BLaER1 treated with 17β-estradiol and CSF1 and Interleukin-3, amounts not matched to agents 10 nM and 100 nM (cell line): ENCODE measurements around the gene DTX4.

Experiments
- H3K27ac ChIP-seq, 11 experiments: shearing (Covaris generic); formaldehyde crosslinking; 2 replicates each; pipeline ENCODE4 v1.8.1; 2022
- H3K27me3 ChIP-seq, 11 experiments: shearing (Covaris generic); formaldehyde crosslinking; 2 replicates each; pipeline ENCODE4 v1.8.1; 2022
- H3K36me3 ChIP-seq, 11 experiments: shearing (Covaris generic); formaldehyde crosslinking; 2 replicates each; pipeline ENCODE4 v1.8.1; 2022
- H3K4me1 ChIP-seq, 10 experiments: shearing (Covaris generic); formaldehyde crosslinking; 2 replicates each; pipeline ENCODE4 v1.8.1; 2022
- H3K4me2 ChIP-seq, 11 experiments: shearing (Covaris generic); formaldehyde crosslinking; 2 replicates each; pipeline ENCODE4 v1.8.1; 2022
- H3K4me3 ChIP-seq, 10 experiments: shearing (Covaris generic); formaldehyde crosslinking; 2 replicates each; pipeline ENCODE4 v1.8.1; 2022
- H3K9ac ChIP-seq, 11 experiments: shearing (Covaris generic); formaldehyde crosslinking; 2 replicates each; pipeline ENCODE4 v1.8.1; 2022
- H3K9me3 ChIP-seq, 11 experiments: shearing (Covaris generic); formaldehyde crosslinking; replicated peaks in 1 of 11; 2 replicates each; pipeline ENCODE4 v1.8.1; 2022
- H4K20me1 ChIP-seq, 11 experiments: shearing (Covaris generic); formaldehyde crosslinking; 2 replicates each; pipeline ENCODE4 v1.8.1; 2022
- Cebpa-rat ChIP-seq, 11 experiments: shearing (Covaris generic); IDR thresholded peaks; 2 replicates each; pipeline ENCODE4 v1.8.1; 2022

The DTX4 gene

DNA sequence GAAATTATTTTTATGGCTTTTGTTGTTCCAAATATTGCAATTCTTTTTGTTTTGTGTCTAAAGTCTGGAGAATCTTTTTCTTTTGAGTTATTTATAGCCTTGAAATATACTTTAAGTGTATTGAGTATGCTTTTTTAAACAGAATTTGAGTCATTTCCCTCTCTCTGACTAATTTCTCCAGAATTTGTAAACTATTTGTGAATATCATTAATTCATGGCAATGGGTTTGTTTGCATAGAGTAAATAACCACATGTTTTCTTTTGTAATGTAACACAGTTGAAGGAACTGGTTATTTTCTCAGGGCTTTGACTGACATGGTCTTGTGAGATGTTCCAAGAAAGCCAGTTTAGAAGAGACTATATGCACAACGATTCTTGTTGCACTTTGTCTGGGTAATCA lies 71.7 kb downstream of the DTX4 start:
- Histone ChIP-seq H3K27me3 (no peaks in the 10 kb centered on the region), H3K4me3 (no peak overlapping the region), H3K4me2 (no peak overlapping the region)

DNA sequence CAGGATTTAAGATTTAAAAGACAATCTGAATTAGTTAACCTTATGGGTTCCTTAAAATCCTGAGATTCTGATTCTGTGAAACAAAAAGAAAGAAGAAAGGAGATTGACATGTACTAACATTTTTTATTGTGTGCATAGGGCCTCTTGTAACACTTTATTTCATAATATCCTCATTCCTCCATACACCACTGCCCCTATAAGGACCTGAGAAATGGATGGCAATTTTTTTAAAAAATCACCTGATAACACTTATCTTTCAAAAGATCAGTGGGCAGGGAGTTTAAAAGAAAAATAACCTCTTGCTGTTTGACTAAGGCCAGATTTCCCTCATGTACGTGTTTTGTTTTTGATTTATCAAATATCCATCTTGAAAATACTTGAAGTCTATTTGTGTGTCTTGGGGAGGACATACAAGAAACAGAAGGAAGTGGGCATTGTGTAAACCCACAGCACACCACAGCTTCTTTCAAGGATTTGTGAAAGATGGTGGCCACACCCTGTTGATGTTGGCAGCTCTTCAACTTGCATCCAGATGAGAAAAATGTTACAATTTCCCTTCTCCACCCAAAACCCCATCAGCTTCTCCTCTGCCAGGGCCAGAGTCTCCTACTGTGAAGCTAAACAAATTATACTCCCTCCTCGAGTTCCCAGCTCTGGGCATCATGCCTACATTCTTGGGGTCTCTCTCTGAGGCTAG lies 75.7 kb downstream of the DTX4 start:
- peaks cover 0 to 55% (median 16%) of the 10 kb centered on the region in 11 experiments; a peak in 12 of 22 replicates for H3K9me3 ChIP-seq
- TF ChIP-seq Cebpa-rat (IDR thresholded peaks at IDR 0.05): peak in 8 of 11 experiments; percentile 5 to 89 (median 80); a peak in 10 of 22 replicates
- 0 out of 22 replicates have a peak, but pooled peaks cover 0 to 5% (median 0%) of the 10 kb centered on the region in 11 experiments for H3K36me3 ChIP-seq
- no peaks in the 10 kb centered on the region for H4K20me1 ChIP-seq
- no peaks in the 10 kb centered on the region for H3K27me3 ChIP-seq
- H3K4me2 ChIP-seq: peak overlapping the region in 9 of 11 experiments; percentile 10 to 79 (median 62); a peak in 17 of 22 replicates
- H3K9ac ChIP-seq: peak overlapping the region in 7 of 11 experiments; percentile 17 to 75 (median 59); a peak in 12 of 22 replicates
- H3K27ac ChIP-seq: peak overlapping the region in 9 of 11 experiments; percentile 16 to 91 (median 83); a peak in 17 of 22 replicates
- H3K4me1 ChIP-seq: peaks cover 0 to 66% (median 39%) of the 10 kb centered on the region in 10 experiments; a peak in 15 of 20 replicates
- peak overlapping the region in 3 of 10 experiments; percentile 2 to 28 (median 15); a peak in 2 of 20 replicates for H3K4me3 ChIP-seq

More for the DNA sequence above, 71.7 kb downstream of the DTX4 start:
- H3K36me3 ChIP-seq: peaks cover 0 to 6% (median 0%) of the 10 kb centered on the region in 11 experiments; a peak in 1 of 22 replicates
- peaks cover 0 to 36% (median 25%) of the 10 kb centered on the region in 10 experiments; a peak in 15 of 20 replicates for H3K4me1 ChIP-seq
- no peak overlapping the region for H3K9ac ChIP-seq
- TF ChIP-seq Cebpa-rat (IDR thresholded peaks at IDR 0.05): no peak
- no peak overlapping the region for H3K27ac ChIP-seq
- H4K20me1 ChIP-seq: no peaks in the 10 kb centered on the region
- H3K9me3 ChIP-seq: peaks cover 38 to 77% (median 53%) of the 10 kb centered on the region in 11 experiments

DNA sequence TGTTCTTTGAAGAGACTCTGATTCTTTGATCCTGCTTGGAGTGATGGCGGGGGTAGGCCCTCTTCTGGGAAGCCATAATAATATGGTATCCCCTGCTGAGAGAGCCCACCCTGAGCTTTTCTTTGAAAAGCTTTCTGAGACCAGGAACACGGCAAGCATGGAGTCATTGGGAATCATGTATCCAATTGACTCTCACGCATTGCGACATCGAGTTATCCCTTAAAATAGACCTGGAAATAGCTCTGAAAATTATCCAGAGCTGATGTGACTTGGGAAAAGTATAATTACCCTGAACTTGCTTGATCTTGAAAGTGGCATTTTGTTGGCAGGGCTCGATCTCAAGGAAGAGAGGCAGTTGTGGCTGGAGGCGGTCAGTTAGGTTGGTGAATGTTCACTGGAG lies 77.6 kb downstream of the DTX4 start:
- peak in 5 of 11 experiments; percentile 16 to 67 (median 41); a peak in 4 of 22 replicates for TF ChIP-seq Cebpa-rat (IDR thresholded peaks at IDR 0.05)
- no peaks in the 10 kb centered on the region for H3K27me3 ChIP-seq

GRCh38 chr11:59253001-59253400 lies 81.1 kb downstream of the DTX4 start:
- H3K4me3 ChIP-seq: no peak overlapping the region
- peak overlapping the region in 1 of 11 experiments; percentile 67; a peak in 1 of 22 replicates for H3K4me2 ChIP-seq
- H3K9me3 ChIP-seq: peaks cover 0 to 23% (median 0%) of the 10 kb centered on the region in 11 experiments; a peak in 3 of 22 replicates
- no peaks in the 10 kb centered on the region for H3K27me3 ChIP-seq
- H3K36me3 ChIP-seq: no peaks in the 10 kb centered on the region
- no peaks in the 10 kb centered on the region for H4K20me1 ChIP-seq
- H3K4me1 ChIP-seq: peaks cover 6 to 78% (median 39%) of the 10 kb centered on the region in 10 experiments; a peak in 19 of 20 replicates
- H3K9ac ChIP-seq: no peak overlapping the region
- TF ChIP-seq Cebpa-rat (IDR thresholded peaks at IDR 0.05): no peak
- H3K27ac ChIP-seq: peak overlapping the region in 2 of 11 experiments; percentile 60 to 74; a peak in 2 of 22 replicates

More for the DNA sequence above, 77.6 kb downstream of the DTX4 start:
- 0 out of 22 replicates have a peak, but pooled peaks cover 0 to 4% (median 0%) of the 10 kb centered on the region in 11 experiments for H3K36me3 ChIP-seq
- H3K4me3 ChIP-seq: no peak overlapping the region
- peak overlapping the region in 7 of 11 experiments; percentile 2 to 91 (median 83); a peak in 12 of 22 replicates for H3K27ac ChIP-seq
- peak overlapping the region in 6 of 11 experiments; percentile 56 to 79 (median 72); a peak in 11 of 22 replicates for H3K4me2 ChIP-seq
- peaks cover 6 to 80% (median 48%) of the 10 kb centered on the region in 10 experiments; a peak in 19 of 20 replicates for H3K4me1 ChIP-seq
- H4K20me1 ChIP-seq: no peaks in the 10 kb centered on the region
- H3K9ac ChIP-seq: no peak overlapping the region; a peak in 1 of 22 replicates
- H3K9me3 ChIP-seq: peaks cover 0 to 42% (median 8%) of the 10 kb centered on the region in 11 experiments; a peak in 11 of 22 replicates

DNA sequence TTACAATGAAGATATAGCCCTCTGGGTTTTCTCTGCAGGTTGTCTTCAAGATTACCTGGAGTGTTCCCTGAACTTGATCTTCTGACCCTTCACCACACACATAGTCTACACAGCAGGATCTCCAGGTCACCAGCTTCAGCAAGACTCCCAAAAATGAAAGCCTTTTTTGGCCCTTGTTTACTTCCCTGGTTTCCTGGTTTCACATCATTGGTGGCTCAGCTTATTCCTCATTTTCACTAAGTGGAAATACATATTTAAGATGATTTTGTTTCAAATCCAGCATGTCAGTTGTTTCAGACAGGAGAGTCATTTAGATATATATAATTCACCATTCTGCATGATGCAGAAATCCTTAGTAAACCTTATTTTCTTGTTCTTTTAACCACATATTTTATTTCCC lies 82.4 kb downstream of the DTX4 start:
- Histone ChIP-seq H3K27me3 (no peaks in the 10 kb centered on the region), H3K9ac (peak overlapping the region in 6 of 11 experiments; percentile 14 to 57 (median 42); a peak in 9 of 22 replicates), H3K4me2 (peak overlapping the region; percentile 8 to 67 (median 49); a peak in 17 of 22 replicates), H3K36me3 (no peaks in the 10 kb centered on the region), H4K20me1 (no peaks in the 10 kb centered on the region), H3K9me3 (peaks cover 0 to 21% (median 0%) of the 10 kb centered on the region in 11 experiments; a peak in 3 of 22 replicates), H3K4me3 (no peak overlapping the region), H3K27ac (peak overlapping the region in 8 of 11 experiments; percentile 18 to 82 (median 72); a peak in 15 of 22 replicates), H3K4me1 (peaks cover 6 to 69% (median 27%) of the 10 kb centered on the region in 10 experiments; a peak in 19 of 20 replicates)
- no peak for TF ChIP-seq Cebpa-rat (IDR thresholded peaks at IDR 0.05)

GRCh38 chr11:59255281-59255680 lies 83.3 kb downstream of the DTX4 start:
- Histone ChIP-seq H3K4me3 (no peak overlapping the region), H3K9me3 (peaks cover 0 to 11% (median 0%) of the 10 kb centered on the region in 11 experiments; a peak in 3 of 22 replicates), H4K20me1 (no peaks in the 10 kb centered on the region), H3K4me2 (peak overlapping the region in 6 of 11 experiments; percentile 37 to 67 (median 59); a peak in 6 of 22 replicates), H3K27ac (peak overlapping the region in 1 of 11 experiments; percentile 73; a peak in 1 of 22 replicates), H3K4me1 (peaks cover 6 to 69% (median 23%) of the 10 kb centered on the region in 10 experiments; a peak in 19 of 20 replicates), H3K36me3 (no peaks in the 10 kb centered on the region), H3K9ac (no peak overlapping the region), H3K27me3 (no peaks in the 10 kb centered on the region)
- no peak for TF ChIP-seq Cebpa-rat (IDR thresholded peaks at IDR 0.05)
